Esophagus squamous epithelium (tissue), 5 donors: ENCODE results near the gene PCDHB4. TPM values are rescaled to one million over a fixed set of nuclear protein-coding genes. Genes with fewer than 3 reads are reported as not detected.
A peak's percentile ranks its signal among the peaks of the same experiment; 100 is the strongest.
"Not testable (repeated sequence)": the region's sequence is repeated elsewhere in the genome, so short reads cannot be mapped to it uniquely, and the experiment has no call there.

Experiments
- DNase-seq: peaks from one replicate; lab custom pipeline; 2025; lab: John Stamatoyannopoulos, UW
- H3K27ac ChIP-seq, 4 donors: fragments of 200-600 bp; sonication (generic); one replicate each; pipeline ENCODE4 v1.5.1; 2016 to 2019; ENCODE audit warnings: mild to moderate bottlenecking in 1 of 4
- H3K27me3 ChIP-seq, 4 donors: fragments of 200-600 bp; sonication (generic); 1 replicate in 3 of 4; 2 replicates in 1 of 4; pipeline versions ENCODE4 v1.5.1 to v1.6.0; 2017 to 2021; ENCODE audit warnings: antibody characterized with exemption in 1 of 4
- H3K36me3 ChIP-seq, 3 donors: fragments of 200-600 bp; sonication (generic); one replicate each; pipeline ENCODE4 v1.5.1; 2016 to 2019
- H3K4me1 ChIP-seq, 3 donors: fragments of 200-600 bp; sonication (generic); one replicate each; pipeline ENCODE4 v1.5.1; 2017 to 2019
- H3K4me3 ChIP-seq, 4 donors: fragments of 200-600 bp; sonication (generic); 1 replicate in 3 of 4; 2 replicates in 1 of 4; pipeline ENCODE4 v1.5.1; 2016 to 2019; ENCODE audit warnings: mild to moderate bottlenecking in 2 of 4, moderate library complexity in 1 of 4
- H3K9me3 ChIP-seq, 3 donors: fragments of 200-600 bp; sonication (generic); one replicate each; pipeline ENCODE4 v1.5.1; 2016 to 2019
- CTCF ChIP-seq, 6 experiments: fragments of 450-650 bp in 4 of 6; fragments of 200-600 bp in 2 of 6; sonication (generic) in 2 of 6; IDR thresholded peaks; one replicate each; pipeline ENCODE4 v1.5.1; 2016 to 2019; ENCODE audit warnings: antibody characterized with exemption in 6 of 6, mild to moderate bottlenecking in 4 of 6, moderate library complexity in 4 of 6
- POLR2A ChIP-seq, 4 donors: fragments of 450-650 bp; IDR thresholded peaks; one replicate each; pipeline ENCODE4 v1.6.1; 2017; ENCODE audit warnings: antibody characterized with exemption in 4 of 4, mild to moderate bottlenecking in 4 of 4, moderate library complexity in 3 of 4
- WGBS, 2 donors: methylation state at CpG; one replicate each; pipeline ENCODE4 v1.1.5; 2018; 5-methylcytosine and 5-hydroxymethylcytosine counted together
- intact Hi-C: fragments of 100-400 bp; cut with DNase I; formaldehyde crosslinking; loops from one replicate; pipeline ENCODE4 v1.15.0; 2022
- total RNA-seq, 4 donors: library from RNA; depleted of rRNA; stranded (reverse); fragments of >200 nt; gene quantifications; one replicate each; pipeline ENCODE4 v1.1.0, GENCODE V29; 2016
- donor health status: DM: yes; HTN: yes; CAD: no.

Gene PCDHB4
- total RNA-seq, 4 donors from 2014 or later: 0.30 to 2.4 (median 1.3) TPM

- peaks cover 0 to 10% (median 0%) of the 10 kb centered on the region in 4 donors for H3K27me3 ChIP-seq
- intact Hi-C loops: no loop called here
- no peak for TF ChIP-seq POLR2A (IDR thresholded peaks at IDR 0.05)
- TF ChIP-seq CTCF (IDR thresholded peaks at IDR 0.05): no peak
- no peaks in the 10 kb centered on the region for H3K36me3 ChIP-seq
- no peaks in the 10 kb centered on the region for H3K4me1 ChIP-seq
- no peak overlapping the region for H3K4me3 ChIP-seq
- 50 to 64% methylated on average over 13 of the region's 13 CpGs for WGBS, 2 donors
- DNase-seq: no peak
- H3K9me3 ChIP-seq: peaks cover 0 to 49% (median 28%) of the 10 kb centered on the region in 3 donors
- no peak overlapping the region for H3K27ac ChIP-seq
Measured at GRCh38 chr5:141150993-141151325, 29.3 kb downstream of the PCDHB4 start.

- WGBS, 2 donors: 40 to 54% methylated on average over 12 to 23 of the region's 41 CpGs
- H3K4me3 ChIP-seq, DNase-seq, H3K4me1 ChIP-seq, H3K36me3 ChIP-seq, H3K27ac ChIP-seq, intact Hi-C loops: not testable (repeated sequence)
- Histone ChIP-seq H3K27me3 (peaks cover 0 to 10% (median 0%) of the 10 kb centered on the region in 4 donors), H3K9me3 (peaks cover 0 to 55% (median 33%) of the 10 kb centered on the region in 3 donors)
Measured at GRCh38 chr5:141151632-141152031, 30.0 kb downstream of the PCDHB4 start.

- Histone ChIP-seq H3K27me3 (peaks cover 0 to 12% (median 0%) of the 10 kb centered on the region in 4 donors), H3K9me3 (peaks cover 0 to 60% (median 37%) of the 10 kb centered on the region in 3 donors)
- H3K27ac ChIP-seq, H3K4me1 ChIP-seq, H3K36me3 ChIP-seq, DNase-seq, intact Hi-C loops, H3K4me3 ChIP-seq: not testable (repeated sequence)
- 51% methylated on average over 7 of the region's 36 CpGs; no CpG with 5 or more reads in 1 of the 2 donors for WGBS, 2 donors
Measured at GRCh38 chr5:141152096-141152495, 30.5 kb downstream of the PCDHB4 start.

- Histone ChIP-seq H3K27ac (no peak overlapping the region), H3K27me3 (peaks cover 0 to 19% (median 0%) of the 10 kb centered on the region in 4 donors), H3K9me3 (peaks cover 0 to 60% (median 42%) of the 10 kb centered on the region in 3 donors), H3K4me3 (no peak overlapping the region), H3K4me1 (no peaks in the 10 kb centered on the region), H3K36me3 (no peaks in the 10 kb centered on the region)
- 42 to 47% methylated on average over 17 to 21 of the region's 21 CpGs for WGBS, 2 donors
- DNase-seq: no peak
- TF ChIP-seq CTCF (IDR thresholded peaks at IDR 0.05) (no peak), POLR2A (IDR thresholded peaks at IDR 0.05) (no peak)
- intact Hi-C loops: no loop called here
Measured at GRCh38 chr5:141155540-141156374, 34.1 kb downstream of the PCDHB4 start.

GRCh38 chr5:141157356-141157755, 35.7 kb downstream of the PCDHB4 start:
- peaks cover 0 to 44% (median 28%) of the 10 kb centered on the region in 3 donors for H3K9me3 ChIP-seq
- H3K4me1 ChIP-seq, H3K27me3 ChIP-seq, H3K4me3 ChIP-seq, H3K36me3 ChIP-seq, DNase-seq, H3K27ac ChIP-seq, intact Hi-C loops: not testable (repeated sequence)
- 40 to 43% methylated on average over 2 to 3 of the region's 38 CpGs for WGBS, 2 donors

- H3K9me3 ChIP-seq: peaks cover 0 to 46% (median 26%) of the 10 kb centered on the region in 3 donors
- H3K4me1 ChIP-seq, H3K36me3 ChIP-seq, H3K27me3 ChIP-seq, intact Hi-C loops, DNase-seq, H3K4me3 ChIP-seq, H3K27ac ChIP-seq: not testable (repeated sequence)
- 35 to 52% methylated on average over 4 to 5 of the region's 28 CpGs for WGBS, 2 donors
Measured at GRCh38 chr5:141157901-141158300, 36.3 kb downstream of the PCDHB4 start.

- Histone ChIP-seq H3K4me3 (peak within 1 kb of the TSS in 1 of 4 donors; percentile 24), H3K4me1 (no peaks in the 10 kb centered on the region), H3K27me3 (peaks cover 0 to 33% (median 2%) of the 10 kb centered on the region in 4 donors), H3K27ac (no peak within 1 kb of the TSS), H3K36me3 (no peaks in the 10 kb centered on the region), H3K9me3 (peaks cover 0 to 35% (median 23%) of the 10 kb centered on the region in 3 donors)
- peak in 3 of 6 experiments; percentile 11 to 30 (median 16) for TF ChIP-seq CTCF (IDR thresholded peaks at IDR 0.05)
- no peak for TF ChIP-seq POLR2A (IDR thresholded peaks at IDR 0.05)
- intact Hi-C loops: no loop called here
- DNase-seq: no peak
- WGBS, 2 donors: 36 to 42% methylated on average over 20 of the region's 20 CpGs
Measured at GRCh38 chr5:141172381-141173204, 51.0 kb downstream of the PCDHB4 start, which contains the start of gene PCDHB7. TSS of gene PCDHB7 (plus strand) at chr5:141172644. CDS start at chr5:141172836, 192 bp downstream.

GRCh38 chr5:141174291-141175104, 52.9 kb downstream of the PCDHB4 start:
- H3K27ac ChIP-seq, H3K36me3 ChIP-seq, DNase-seq, H3K4me1 ChIP-seq, H3K4me3 ChIP-seq, intact Hi-C loops: not testable (repeated sequence)
- H3K27me3 ChIP-seq: peaks cover 0 to 49% (median 2%) of the 10 kb centered on the region in 4 donors
- 47 to 57% methylated on average over 35 to 41 of the region's 79 CpGs for WGBS, 2 donors
- H3K9me3 ChIP-seq: peaks cover 0 to 50% (median 34%) of the 10 kb centered on the region in 3 donors
